ENCODE results near the gene RFC4.

DNA sequence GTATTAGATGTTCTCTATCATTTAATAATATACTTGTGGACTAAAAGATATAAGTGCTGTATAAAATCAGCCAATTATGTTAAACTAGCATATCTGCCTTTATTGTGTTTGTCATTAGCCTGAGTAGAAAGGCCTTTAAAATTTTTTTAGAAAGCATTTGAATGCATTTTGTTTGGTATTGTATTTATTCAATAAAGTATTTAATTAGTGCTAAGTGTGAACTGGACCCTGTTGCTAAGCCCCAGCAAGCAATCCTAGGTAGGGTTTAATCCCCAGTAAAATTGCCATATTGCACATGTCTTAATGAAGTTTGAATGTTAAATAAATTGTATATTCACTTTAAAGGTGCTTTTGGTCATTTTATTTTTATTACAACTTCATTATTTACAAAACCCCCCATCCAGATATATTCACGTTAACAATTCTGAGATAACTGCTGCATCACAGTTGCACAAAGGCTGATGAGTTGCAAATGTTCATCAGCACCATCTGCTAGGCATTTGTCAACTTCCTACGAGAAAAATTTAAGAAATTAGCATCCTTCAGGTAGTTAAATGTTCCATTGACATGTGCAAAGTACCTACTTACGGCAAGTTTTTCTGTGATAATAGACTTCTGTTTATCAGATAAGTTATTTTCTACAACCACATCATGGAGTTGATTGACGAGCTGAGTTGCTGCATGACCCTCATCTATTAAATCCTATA lies 16.6 kb downstream of the RFC4 start:
- TF ChIP-seq, protein P1, sequence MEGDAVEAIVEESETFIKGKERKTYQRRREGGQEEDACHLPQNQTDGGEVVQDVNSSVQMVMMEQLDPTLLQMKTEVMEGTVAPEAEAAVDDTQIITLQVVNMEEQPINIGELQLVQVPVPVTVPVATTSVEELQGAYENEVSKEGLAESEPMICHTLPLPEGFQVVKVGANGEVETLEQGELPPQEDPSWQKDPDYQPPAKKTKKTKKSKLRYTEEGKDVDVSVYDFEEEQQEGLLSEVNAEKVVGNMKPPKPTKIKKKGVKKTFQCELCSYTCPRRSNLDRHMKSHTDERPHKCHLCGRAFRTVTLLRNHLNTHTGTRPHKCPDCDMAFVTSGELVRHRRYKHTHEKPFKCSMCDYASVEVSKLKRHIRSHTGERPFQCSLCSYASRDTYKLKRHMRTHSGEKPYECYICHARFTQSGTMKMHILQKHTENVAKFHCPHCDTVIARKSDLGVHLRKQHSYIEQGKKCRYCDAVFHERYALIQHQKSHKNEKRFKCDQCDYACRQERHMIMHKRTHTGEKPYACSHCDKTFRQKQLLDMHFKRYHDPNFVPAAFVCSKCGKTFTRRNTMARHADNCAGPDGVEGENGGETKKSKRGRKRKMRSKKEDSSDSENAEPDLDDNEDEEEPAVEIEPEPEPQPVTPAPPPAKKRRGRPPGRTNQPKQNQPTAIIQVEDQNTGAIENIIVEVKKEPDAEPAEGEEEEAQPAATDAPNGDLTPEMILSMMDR (CRISPR knock-in tag; IDR thresholded peaks at IDR 0.05): no peak
- TF ChIP-seq CHD2 (IDR thresholded peaks at IDR 0.05; ENCODE audit: low read depth, low read length): no peak
- TF ChIP-seq TP53 (CRISPR knock-in tag; conservative IDR thresholded peaks at IDR 0.05): no peak
- no peak for TF ChIP-seq HNRNPK (IDR thresholded peaks at IDR 0.05; ENCODE audit: low read depth, low read length, poor library complexity, severe bottlenecking)
- no peak for TF ChIP-seq ZNF713 (CRISPR knock-in tag; IDR thresholded peaks at IDR 0.05)
- no peak for TF ChIP-seq PAX8 (CRISPR knock-in tag; IDR thresholded peaks at IDR 0.05; ENCODE audit: borderline replicate concordance)
- TF ChIP-seq SAFB2 (CRISPR knock-in tag; IDR thresholded peaks at IDR 0.05; ENCODE audit: borderline replicate concordance, low read depth): no peak
- TF ChIP-seq TOE1 (CRISPR knock-in tag; IDR thresholded peaks at IDR 0.05): no peak
- no peak for TF ChIP-seq GABPA (IDR thresholded peaks at IDR 0.05; ENCODE audit: low read depth, low read length)
- no peak for TF ChIP-seq GABPA (CRISPR knock-in tag; IDR thresholded peaks at IDR 0.05; ENCODE audit: low read depth)
- no peak for TF ChIP-seq RFX5 (IDR thresholded peaks at IDR 0.05; ENCODE audit: low read depth, low read length)
- TF ChIP-seq CREB1 (IDR thresholded peaks at IDR 0.05): no peak
- no peak for TF ChIP-seq CREB1 (CRISPR knock-in tag; IDR thresholded peaks at IDR 0.05)

All from HepG2 (cell line).